GM12892 (cell line): ENCODE data around the gene PTPRN2.

Experiments
- POLR2A ChIP-seq: IDR thresholded peaks from 2 replicates; pipeline ENCODE4 v1.6.1; 2011; ENCODE audit warnings: low read depth, low read length, control low read depth
- TAF1 ChIP-seq: IDR thresholded peaks from 2 replicates; pipeline ENCODE4 v1.6.1; 2011; ENCODE audit warnings: low read depth, mild to moderate bottlenecking, control low read depth, low read length, borderline replicate concordance

- TF ChIP-seq POLR2A (no peak), TAF1 (no peak)
These were observed 688.7 kb downstream of the PTPRN2 start for GRCh38 chr7:157898802-157899505.
